GM12878 (cell line): ENCODE measurements around the gene CCDC127. TPM values are rescaled to one million over a fixed set of nuclear protein-coding genes. Genes with fewer than 3 reads are reported as not detected.

ENCODE experiments used
- ATAC-seq: fragments of 200-7000 bp; cut with Tn5 transposase; 3 replicates; pipeline ENCODE4 v1.9.1; 2020; ENCODE audit warnings: mild to moderate bottlenecking, moderate library complexity
- BruUV-seq: library from RNA; stranded (reverse); fragments of 400-500 nt; replicated peaks from 2 replicates; lab custom pipeline; 2021; lab: Mats Ljungman, UMichigan
- CTCF ChIA-PET: fragments of 300-600 bp; sonication (Branson Sonifier 250); formaldehyde crosslinking; extraction: SDS; loops from one replicate; lab custom pipeline; 2021; ENCODE audit warnings: inconsistent platforms; lab: Yijun Ruan, JAX
- POLR2A ChIA-PET: fragments of 350-600 bp; formaldehyde crosslinking; extraction: SDS; loops from one replicate; lab custom pipeline; 2021; ENCODE audit warnings: inconsistent platforms; lab: Charles Lee
- RAD21 ChIA-PET: fragments of 300-600 bp; sonication (Branson Sonifier 250); formaldehyde crosslinking; loops from one replicate; lab custom pipeline; 2023; ENCODE audit warnings: antibody characterized with exemption; ENCODE audit not compliant: unreplicated experiment; lab: Charles Lee
- SMC1A ChIA-PET: fragments of 300-600 bp; sonication (Branson Sonifier 250); formaldehyde crosslinking; loops from one replicate; lab custom pipeline; 2023; ENCODE audit not compliant: unreplicated experiment, uncharacterized antibody; lab: Charles Lee
- DNase-seq: peaks from one replicate; pipeline ENCODE4 v3.0.0-alpha.2; 2011; ENCODE audit warnings: low read depth, low spot score
- FAIRE-seq: peaks from 3 replicates; lab custom pipeline; 2011; peaks lifted over from hg19 to GRCh38; lab: Jason Lieb, UNC
- H2AFZ ChIP-seq: 2 replicates; pipeline ENCODE4 v1.6.0; 2011; ENCODE audit warnings: low read depth, low read length, control low read depth; ENCODE audit not compliant: control insufficient read depth
- H3K27ac ChIP-seq: 2 replicates; pipeline ENCODE4 v1.5.1; 2011; ENCODE audit warnings: control low read depth; ENCODE audit not compliant: control insufficient read depth, insufficient read depth
- H3K27me3 ChIP-seq, 2 experiments: replicated peaks in 1 of 2; 2 replicates each; pipeline versions ENCODE4 v1.6.0 to v1.6.1; 2011; ENCODE audit warnings: low read length in 1 of 2; ENCODE audit not compliant: control insufficient read depth in 2 of 2, insufficient read depth in 2 of 2
- H3K36me3 ChIP-seq, 2 experiments: 2 replicates each; pipeline ENCODE4 v1.5.1; 2011; ENCODE audit warnings: low read length in 1 of 2; ENCODE audit not compliant: control insufficient read depth in 2 of 2, insufficient read depth in 2 of 2
- H3K4me1 ChIP-seq: 2 replicates; pipeline ENCODE4 v1.6.1; 2011; ENCODE audit warnings: mild to moderate bottlenecking, low read length, moderate library complexity, mixed read lengths; ENCODE audit not compliant: control insufficient read depth, insufficient read depth
- H3K4me2 ChIP-seq: 2 replicates; pipeline ENCODE4 v1.6.0; 2011; ENCODE audit warnings: control low read depth; ENCODE audit not compliant: control insufficient read depth, insufficient read depth
- H3K4me3 ChIP-seq: fragments of 200-600 bp; sonication (generic); 2 replicates; pipeline ENCODE4 v1.5.1; 2016
- H3K79me2 ChIP-seq: 2 replicates; pipeline ENCODE4 v1.6.0; 2011; ENCODE audit warnings: low read length; ENCODE audit not compliant: control insufficient read depth, insufficient read depth
- H3K9ac ChIP-seq: 2 replicates; pipeline ENCODE4 v1.8.0; 2011; ENCODE audit warnings: low read length, control low read depth, mixed read lengths; ENCODE audit not compliant: control insufficient read depth, insufficient read depth
- H3K9me3 ChIP-seq: replicated peaks from 3 replicates; pipeline ENCODE4 v1.5.1; 2011; ENCODE audit warnings: mild to moderate bottlenecking, low read length; ENCODE audit not compliant: control insufficient read depth, insufficient read depth
- H4K20me1 ChIP-seq: 2 replicates; pipeline ENCODE4 v1.6.0; 2011; ENCODE audit not compliant: control insufficient read depth, insufficient read depth
- BMI1 ChIP-seq: fragments of 450-650 bp; IDR thresholded peaks from 2 replicates; pipeline ENCODE4 v1.6.1; 2016; ENCODE audit warnings: mild to moderate bottlenecking, moderate library complexity, borderline replicate concordance
- EGR1 ChIP-seq, 2 experiments: IDR thresholded peaks; 1 replicate in 1 of 2; 2 replicates in 1 of 2; pipeline ENCODE4 v1.6.1; 2011 to 2012; ENCODE audit warnings: low read depth in 2 of 2, low read length in 2 of 2, borderline replicate concordance in 1 of 2, mild to moderate bottlenecking in 1 of 2, moderate library complexity in 1 of 2
- ESRRA ChIP-seq: IDR thresholded peaks from 2 replicates; pipeline ENCODE4 v1.6.1; 2012; ENCODE audit warnings: mild to moderate bottlenecking, low read length, improper control_type of control experiment
- KAT2A ChIP-seq: conservative IDR thresholded peaks from 2 replicates; pipeline ENCODE4 v1.6.1; 2011; ENCODE audit warnings: low read depth, low read length; ENCODE audit not compliant: control insufficient read depth
- KLF5 ChIP-seq: fragments of 450-650 bp; IDR thresholded peaks from 2 replicates; pipeline ENCODE4 v1.6.1; 2014; ENCODE audit warnings: mild to moderate bottlenecking; ENCODE audit not compliant: partially characterized antibody
- MTA3 ChIP-seq: IDR thresholded peaks from 2 replicates; pipeline ENCODE4 v1.6.1; 2012; ENCODE audit warnings: low read length, inconsistent platforms, borderline replicate concordance
- NFXL1 ChIP-seq: fragments of 450-650 bp; IDR thresholded peaks from 2 replicates; pipeline ENCODE4 v1.6.1; 2017; ENCODE audit warnings: antibody characterized with exemption, mild to moderate bottlenecking, borderline replicate concordance
- PML ChIP-seq: IDR thresholded peaks from 2 replicates; pipeline ENCODE4 v1.6.1; 2012; ENCODE audit warnings: low read length, inconsistent platforms
- POLR2AphosphoS5 ChIP-seq: IDR thresholded peaks from 2 replicates; pipeline ENCODE4 v1.6.1; 2011; ENCODE audit warnings: mild to moderate bottlenecking, low read length, inconsistent platforms
- STAT1 ChIP-seq: fragments of 450-650 bp; conservative IDR thresholded peaks from 2 replicates; pipeline ENCODE4 v1.6.1; 2014; ENCODE audit warnings: antibody characterized with exemption, mild to moderate bottlenecking
- ZNF217 ChIP-seq: fragments of 450-650 bp; IDR thresholded peaks from 2 replicates; pipeline ENCODE4 v1.6.1; 2017; ENCODE audit warnings: antibody characterized with exemption, mild to moderate bottlenecking
- ZNF384 ChIP-seq: IDR thresholded peaks from 2 replicates; pipeline ENCODE4 v1.6.1; 2012; ENCODE audit warnings: low read depth, mild to moderate bottlenecking, low read length, improper control_type of control experiment, borderline replicate concordance
- WGBS: methylation state at CpG from one replicate; pipeline ENCODE4 v1.1.6; 2016; ENCODE audit warnings: low lambda C conversion rate; ENCODE audit not compliant: insufficient replicate concordance, insufficient coverage; ENCODE audit errors: missing lambda C conversion rate; 5-methylcytosine and 5-hydroxymethylcytosine counted together
- in situ Hi-C: fragments of 300-500 bp; cut with MboI; formaldehyde crosslinking; loops from 9 replicates; pipeline ENCODE4 v1.14.3; 2018; ENCODE audit warnings: mixed read lengths
- intact Hi-C: fragments of 100-400 bp; cut with micrococcal nuclease; formaldehyde crosslinking; loops from one replicate; pipeline ENCODE4 v1.14.2; 2022; ENCODE audit not compliant: unreplicated experiment
- polyA plus RNA-seq, 11 experiments: library from polyadenylated mRNA; depleted of rRNA in 4 of 11; unstranded in 6 of 11; stranded (reverse) in 5 of 11; fragments of >200 nt; fragmentation: Nextera tagmentation in 4 of 11; fragmentation: Illumina TruSeq in 1 of 11; extraction: Ambion mirVana in 4 of 11; extraction: Trizol in 1 of 11; gene quantifications; 1 replicate in 1 of 11; 2 replicates in 10 of 11; pipeline versions ENCODE4 v1.2.1 to v1.2.3, GENCODE V29; 2011 to 2016; ENCODE audit warnings: inconsistent platforms in 2 of 11, missing spikeins in 2 of 11, low read depth in 1 of 11
- total RNA-seq, 4 experiments: library from RNA; depleted of rRNA in 3 of 4; stranded (reverse); fragments of >200 nt in 3 of 4; fragmentation: Illumina TruSeq in 1 of 4; extraction: Trizol in 1 of 4; gene quantifications; 2 replicates each; pipeline versions ENCODE4 v1.2.1 to v1.2.3, GENCODE V29; 2013 to 2021
- TF ChIP-seq, protein P1 (sequence below): IDR thresholded peaks from 2 replicates; pipeline ENCODE4 v1.6.1; 2012; ENCODE audit warnings: mild to moderate bottlenecking, low read depth, low read length
- TF ChIP-seq, protein P2 (sequence below): fragments of 450-650 bp; IDR thresholded peaks from 2 replicates; pipeline ENCODE4 v1.6.1; 2017; ENCODE audit warnings: mild to moderate bottlenecking, low read depth, inconsistent platforms; ENCODE audit not compliant: poor library complexity, severe bottlenecking
- TF ChIP-seq, protein P3 (sequence below): fragments of 450-650 bp; IDR thresholded peaks from 2 replicates; pipeline ENCODE4 v1.6.1; 2017; ENCODE audit warnings: mild to moderate bottlenecking, moderate library complexity

Gene CCDC127
- total and polyA plus RNA-seq, 10 of the 15 experiments (the other 5 are each of a cell fraction or from before 2014, with no cell fraction given) = 1.9 to 6.9 (median 2.9) TPM

DNA sequence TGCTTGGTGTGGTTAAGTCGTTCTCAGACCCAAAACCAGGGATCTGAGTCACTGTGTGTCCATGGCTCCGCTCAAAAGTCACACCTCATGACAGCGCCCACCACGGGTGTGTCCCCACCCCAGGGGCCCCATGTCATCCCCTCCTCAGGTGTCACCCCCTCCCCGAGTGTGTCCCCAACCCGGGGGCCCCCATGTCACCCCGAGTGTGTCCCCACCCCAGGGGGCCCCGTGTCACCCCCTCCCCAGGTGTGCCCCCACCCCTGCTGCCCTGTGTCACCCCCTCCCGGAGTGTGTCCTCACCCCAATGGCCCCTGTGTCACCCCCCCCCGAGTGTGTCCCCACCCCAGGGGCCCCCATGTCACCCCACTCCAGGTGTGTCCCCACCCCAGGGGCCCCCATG is 21.6 kb downstream of the CCDC127 start:
- intact Hi-C loops (no loop called here), in situ Hi-C loops (no loop called here)
- RAD21 ChIA-PET = no interaction called here
- no peak overlapping the region for H3K4me2 ChIP-seq
- H4K20me1 ChIP-seq = no peaks in the 10 kb centered on the region
- FAIRE-seq (no peak), ATAC-seq (no peak), DNase-seq (no peak)
- H3K79me2 ChIP-seq = no peaks in the 10 kb centered on the region
- no peak for TF ChIP-seq POLR2AphosphoS5
- TF ChIP-seq, protein P1, sequence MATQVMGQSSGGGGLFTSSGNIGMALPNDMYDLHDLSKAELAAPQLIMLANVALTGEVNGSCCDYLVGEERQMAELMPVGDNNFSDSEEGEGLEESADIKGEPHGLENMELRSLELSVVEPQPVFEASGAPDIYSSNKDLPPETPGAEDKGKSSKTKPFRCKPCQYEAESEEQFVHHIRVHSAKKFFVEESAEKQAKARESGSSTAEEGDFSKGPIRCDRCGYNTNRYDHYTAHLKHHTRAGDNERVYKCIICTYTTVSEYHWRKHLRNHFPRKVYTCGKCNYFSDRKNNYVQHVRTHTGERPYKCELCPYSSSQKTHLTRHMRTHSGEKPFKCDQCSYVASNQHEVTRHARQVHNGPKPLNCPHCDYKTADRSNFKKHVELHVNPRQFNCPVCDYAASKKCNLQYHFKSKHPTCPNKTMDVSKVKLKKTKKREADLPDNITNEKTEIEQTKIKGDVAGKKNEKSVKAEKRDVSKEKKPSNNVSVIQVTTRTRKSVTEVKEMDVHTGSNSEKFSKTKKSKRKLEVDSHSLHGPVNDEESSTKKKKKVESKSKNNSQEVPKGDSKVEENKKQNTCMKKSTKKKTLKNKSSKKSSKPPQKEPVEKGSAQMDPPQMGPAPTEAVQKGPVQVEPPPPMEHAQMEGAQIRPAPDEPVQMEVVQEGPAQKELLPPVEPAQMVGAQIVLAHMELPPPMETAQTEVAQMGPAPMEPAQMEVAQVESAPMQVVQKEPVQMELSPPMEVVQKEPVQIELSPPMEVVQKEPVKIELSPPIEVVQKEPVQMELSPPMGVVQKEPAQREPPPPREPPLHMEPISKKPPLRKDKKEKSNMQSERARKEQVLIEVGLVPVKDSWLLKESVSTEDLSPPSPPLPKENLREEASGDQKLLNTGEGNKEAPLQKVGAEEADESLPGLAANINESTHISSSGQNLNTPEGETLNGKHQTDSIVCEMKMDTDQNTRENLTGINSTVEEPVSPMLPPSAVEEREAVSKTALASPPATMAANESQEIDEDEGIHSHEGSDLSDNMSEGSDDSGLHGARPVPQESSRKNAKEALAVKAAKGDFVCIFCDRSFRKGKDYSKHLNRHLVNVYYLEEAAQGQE = no peak
- TF ChIP-seq PML = no peak
- no peak for TF ChIP-seq BMI1
- TF ChIP-seq ZNF384 = no peak
- TF ChIP-seq STAT1 = no peak
- TF ChIP-seq ESRRA = no peak
- TF ChIP-seq EGR1 (IDR thresholded peaks at IDR 0.05; ENCODE audit: borderline replicate concordance in 1 of 2, low read depth in 2 of 2, low read length in 2 of 2) = no peak
- no peak for TF ChIP-seq MTA3
- TF ChIP-seq KAT2A = no peak
- TF ChIP-seq ZNF217 = no peak
- TF ChIP-seq KLF5 = no peak
- TF ChIP-seq NFXL1 = no peak
- TF ChIP-seq, protein P2, sequence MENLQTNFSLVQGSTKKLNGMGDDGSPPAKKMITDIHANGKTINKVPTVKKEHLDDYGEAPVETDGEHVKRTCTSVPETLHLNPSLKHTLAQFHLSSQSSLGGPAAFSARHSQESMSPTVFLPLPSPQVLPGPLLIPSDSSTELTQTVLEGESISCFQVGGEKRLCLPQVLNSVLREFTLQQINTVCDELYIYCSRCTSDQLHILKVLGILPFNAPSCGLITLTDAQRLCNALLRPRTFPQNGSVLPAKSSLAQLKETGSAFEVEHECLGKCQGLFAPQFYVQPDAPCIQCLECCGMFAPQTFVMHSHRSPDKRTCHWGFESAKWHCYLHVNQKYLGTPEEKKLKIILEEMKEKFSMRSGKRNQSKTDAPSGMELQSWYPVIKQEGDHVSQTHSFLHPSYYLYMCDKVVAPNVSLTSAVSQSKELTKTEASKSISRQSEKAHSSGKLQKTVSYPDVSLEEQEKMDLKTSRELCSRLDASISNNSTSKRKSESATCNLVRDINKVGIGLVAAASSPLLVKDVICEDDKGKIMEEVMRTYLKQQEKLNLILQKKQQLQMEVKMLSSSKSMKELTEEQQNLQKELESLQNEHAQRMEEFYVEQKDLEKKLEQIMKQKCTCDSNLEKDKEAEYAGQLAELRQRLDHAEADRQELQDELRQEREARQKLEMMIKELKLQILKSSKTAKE = no peak
- TF ChIP-seq, protein P3, sequence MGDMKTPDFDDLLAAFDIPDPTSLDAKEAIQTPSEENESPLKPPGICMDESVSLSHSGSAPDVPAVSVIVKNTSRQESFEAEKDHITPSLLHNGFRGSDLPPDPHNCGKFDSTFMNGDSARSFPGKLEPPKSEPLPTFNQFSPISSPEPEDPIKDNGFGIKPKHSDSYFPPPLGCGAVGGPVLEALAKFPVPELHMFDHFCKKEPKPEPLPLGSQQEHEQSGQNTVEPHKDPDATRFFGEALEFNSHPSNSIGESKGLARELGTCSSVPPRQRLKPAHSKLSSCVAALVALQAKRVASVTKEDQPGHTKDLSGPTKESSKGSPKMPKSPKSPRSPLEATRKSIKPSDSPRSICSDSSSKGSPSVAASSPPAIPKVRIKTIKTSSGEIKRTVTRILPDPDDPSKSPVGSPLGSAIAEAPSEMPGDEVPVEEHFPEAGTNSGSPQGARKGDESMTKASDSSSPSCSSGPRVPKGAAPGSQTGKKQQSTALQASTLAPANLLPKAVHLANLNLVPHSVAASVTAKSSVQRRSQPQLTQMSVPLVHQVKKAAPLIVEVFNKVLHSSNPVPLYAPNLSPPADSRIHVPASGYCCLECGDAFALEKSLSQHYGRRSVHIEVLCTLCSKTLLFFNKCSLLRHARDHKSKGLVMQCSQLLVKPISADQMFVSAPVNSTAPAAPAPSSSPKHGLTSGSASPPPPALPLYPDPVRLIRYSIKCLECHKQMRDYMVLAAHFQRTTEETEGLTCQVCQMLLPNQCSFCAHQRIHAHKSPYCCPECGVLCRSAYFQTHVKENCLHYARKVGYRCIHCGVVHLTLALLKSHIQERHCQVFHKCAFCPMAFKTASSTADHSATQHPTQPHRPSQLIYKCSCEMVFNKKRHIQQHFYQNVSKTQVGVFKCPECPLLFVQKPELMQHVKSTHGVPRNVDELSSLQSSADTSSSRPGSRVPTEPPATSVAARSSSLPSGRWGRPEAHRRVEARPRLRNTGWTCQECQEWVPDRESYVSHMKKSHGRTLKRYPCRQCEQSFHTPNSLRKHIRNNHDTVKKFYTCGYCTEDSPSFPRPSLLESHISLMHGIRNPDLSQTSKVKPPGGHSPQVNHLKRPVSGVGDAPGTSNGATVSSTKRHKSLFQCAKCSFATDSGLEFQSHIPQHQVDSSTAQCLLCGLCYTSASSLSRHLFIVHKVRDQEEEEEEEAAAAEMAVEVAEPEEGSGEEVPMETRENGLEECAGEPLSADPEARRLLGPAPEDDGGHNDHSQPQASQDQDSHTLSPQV = no peak
- no peak overlapping the region for H3K9ac ChIP-seq
- H3K27ac ChIP-seq = no peak overlapping the region
- peaks cover 9% of the 10 kb centered on the region; the same call in 1 of the 2 replicates for H3K4me1 ChIP-seq
- 23% methylated on average over 4 of the region's 10 CpGs for WGBS
- H3K36me3 ChIP-seq = no peaks in the 10 kb centered on the region
- no peak overlapping the region for H2AFZ ChIP-seq
- CTCF ChIA-PET = no interaction called here
- no peaks in the 10 kb centered on the region for H3K27me3 ChIP-seq
- SMC1A ChIA-PET = no interaction called here
- POLR2A ChIA-PET = no interaction called here
- H3K4me3 ChIP-seq = no peak overlapping the region
- no peaks in the 10 kb centered on the region for H3K9me3 ChIP-seq
- BruUV-seq = no TSS peak
